HuH-7 (cell line): ENCODE data around the gene CDC14C.
A peak's percentile ranks its signal among the peaks of the same experiment; 100 is the strongest.
"Not testable (repeated sequence)": the region's sequence is repeated elsewhere in the genome, so short reads cannot be mapped to it uniquely, and the experiment has no call there.

Experiments
- DNase-seq: peaks from one replicate; pipeline ENCODE4 v3.0.0; 2011; ENCODE audit warnings: low spot score

Gene CDC14C

DNA sequence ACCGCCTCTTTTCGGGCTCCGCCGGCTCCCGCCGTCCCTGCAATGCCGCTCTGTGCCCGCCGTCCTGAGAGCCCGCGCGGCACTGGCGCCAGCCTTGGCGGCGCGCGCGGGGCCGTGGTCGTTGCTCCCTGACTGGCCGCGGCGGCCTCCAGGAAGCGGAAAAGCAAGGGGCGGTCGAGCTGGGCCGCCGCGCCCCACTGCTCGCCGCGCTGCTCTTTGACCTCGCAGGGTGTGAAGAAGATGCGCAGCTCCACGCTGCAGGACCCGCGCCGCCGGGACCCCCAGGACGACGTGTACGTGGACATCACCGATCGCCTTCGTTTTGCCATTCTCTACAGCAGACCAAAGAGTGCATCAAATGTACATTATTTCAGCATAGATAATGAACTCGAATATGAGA, at the start of gene CDC14C:
CDC14C (plus strand) TSS at position 115 of the 400 bp plus-strand sequence; CDS start at position 241, 126 bp downstream.
- DNase-seq: no peak

GRCh38 chr7:48875045-48875916, 49.1 kb upstream of the CDC14C start:
- DNase-seq: peak; percentile 5

DNA sequence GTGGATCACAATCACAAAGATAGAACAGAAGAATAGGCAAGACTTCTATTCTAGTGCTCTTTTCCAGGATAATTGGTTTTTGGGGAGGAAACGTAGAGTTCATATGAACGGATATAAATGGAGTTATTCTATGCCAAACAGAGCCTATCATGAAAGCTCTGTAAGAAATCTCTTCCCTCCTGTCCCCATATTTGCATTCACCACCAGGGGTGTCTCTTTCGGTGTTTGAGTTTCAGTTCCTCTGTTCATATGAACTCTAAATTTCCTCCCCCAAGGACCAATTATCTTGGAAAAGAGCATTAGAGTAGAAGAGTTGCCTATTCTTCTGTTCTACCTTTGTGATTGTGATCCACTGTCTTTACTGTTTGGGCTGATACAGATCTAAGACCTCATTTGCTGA, 48.3 kb upstream of the CDC14C start:
- DNase-seq: no peak

DNA sequence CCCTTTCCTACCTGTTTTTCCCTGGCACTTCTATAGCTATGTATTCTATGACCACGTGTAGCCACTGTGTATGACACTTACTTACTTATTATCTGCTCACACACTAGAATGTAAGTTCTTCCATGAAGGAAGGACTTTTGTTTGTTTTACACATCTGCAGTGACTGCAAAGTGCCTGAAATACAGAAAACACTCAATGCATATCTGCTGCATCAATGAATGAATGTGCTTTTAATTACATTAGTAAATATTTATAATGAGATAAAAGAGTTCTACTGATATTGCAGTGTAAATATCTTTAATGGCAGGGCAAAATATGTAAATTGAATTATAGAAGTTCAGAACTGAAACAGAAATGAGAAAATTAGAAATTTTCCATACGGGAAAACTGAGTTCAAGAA, 43.5 kb upstream of the CDC14C start:
- DNase-seq: no peak

DNA sequence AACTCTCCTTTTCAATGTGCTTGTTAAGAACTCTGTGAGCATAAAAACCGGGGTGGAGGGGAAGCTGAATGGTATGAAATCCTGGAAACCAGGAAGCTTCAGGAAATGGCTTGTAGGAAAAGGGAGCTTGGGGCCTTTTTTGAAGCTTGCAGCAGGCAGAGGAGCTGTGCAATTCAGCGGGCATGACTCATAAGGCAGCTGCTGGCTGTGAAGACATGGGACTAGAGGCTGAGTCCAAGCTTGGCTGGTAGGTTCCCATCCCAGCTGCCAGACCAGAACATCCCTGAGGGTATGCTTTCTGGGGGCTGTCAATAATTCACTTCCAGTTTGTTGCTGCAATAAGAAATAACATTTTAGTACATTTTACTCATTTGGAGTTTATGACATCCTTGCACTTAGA, 36.8 kb upstream of the CDC14C start:
- DNase-seq: no peak

DNA sequence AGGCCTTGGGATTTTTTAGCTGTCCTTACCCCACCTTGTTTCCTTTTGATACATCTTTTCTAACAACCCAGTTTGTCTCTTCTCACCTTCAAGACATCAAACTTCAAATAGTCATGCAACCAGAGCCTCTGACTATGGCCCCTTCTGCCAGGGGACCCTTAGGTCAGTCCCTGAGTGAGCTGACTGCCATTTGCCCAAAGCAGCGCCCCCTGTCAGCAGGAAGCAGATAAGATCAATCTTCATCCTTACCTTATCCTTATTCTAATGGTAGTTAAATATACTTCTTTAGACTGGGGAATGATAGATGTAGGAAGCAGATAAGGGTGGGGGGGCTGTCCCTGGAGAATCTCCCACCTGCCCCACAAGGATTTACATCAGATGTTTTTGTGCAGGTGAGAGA, 29.8 kb upstream of the CDC14C start:
- no peak for DNase-seq

GRCh38 chr7:48899932-48900331, 24.4 kb upstream of the CDC14C start:
- DNase-seq: no peak

- no peak for DNase-seq
Measured at GRCh38 chr7:48901966-48902365, 22.4 kb upstream of the CDC14C start.

DNA sequence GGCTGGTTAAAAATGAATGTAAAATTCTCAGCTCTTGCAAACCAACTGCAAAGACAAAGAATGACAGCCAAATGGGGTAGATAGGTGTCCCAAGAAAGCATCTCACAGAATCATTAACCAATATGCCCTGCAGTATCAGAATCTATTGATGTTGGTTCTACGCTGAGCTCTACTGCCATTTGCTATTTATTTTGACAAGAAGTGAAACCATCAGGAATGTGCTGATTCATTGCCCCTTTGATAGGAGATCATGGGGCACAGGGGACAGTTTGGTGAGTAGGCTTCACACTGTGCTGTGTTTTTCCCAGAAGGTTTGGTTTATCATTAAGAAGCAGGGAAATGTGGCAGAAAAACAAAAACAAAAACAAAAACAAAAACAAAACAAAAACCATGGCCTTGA, 19.4 kb upstream of the CDC14C start:
- DNase-seq: no peak

DNA sequence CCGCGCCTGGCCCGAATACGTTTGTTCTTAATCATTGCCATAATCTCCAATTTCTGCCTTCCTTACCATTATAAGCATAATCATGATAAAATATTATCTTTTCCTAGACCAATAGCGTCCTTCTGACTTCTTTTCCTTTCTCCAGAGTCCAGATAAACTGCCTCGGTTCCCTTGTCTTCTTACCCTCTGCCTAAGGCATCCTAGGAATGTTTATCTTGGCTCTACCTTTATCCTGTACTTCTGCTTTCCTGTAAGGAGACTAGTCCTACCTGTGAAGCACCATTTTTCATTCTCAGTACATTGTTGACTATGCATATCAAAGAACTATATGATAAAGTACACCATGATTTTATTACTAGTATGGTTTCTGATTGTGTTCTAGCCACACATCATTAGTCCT, 18.7 kb upstream of the CDC14C start:
- not testable (repeated sequence) for DNase-seq

DNA sequence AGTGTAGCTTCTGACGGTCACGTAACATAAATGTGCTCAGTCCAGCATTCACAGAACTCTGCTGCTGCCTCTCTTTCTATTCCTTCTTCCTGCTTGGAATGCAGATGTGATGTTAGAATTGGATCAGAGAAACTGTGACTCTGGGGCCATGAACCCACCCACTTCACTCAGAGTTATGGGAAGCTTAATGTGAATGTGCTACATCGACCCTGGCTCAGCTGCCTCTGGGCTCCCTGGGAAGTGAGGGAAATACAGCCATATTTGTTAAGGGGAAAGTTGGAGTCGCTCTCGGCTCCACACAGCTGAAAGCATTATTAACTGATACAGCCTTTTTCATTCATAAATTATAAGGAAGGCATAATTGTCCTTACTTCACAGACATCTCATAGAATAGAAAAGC, 14.5 kb upstream of the CDC14C start:
- DNase-seq: not testable (repeated sequence)

GRCh38 chr7:48931481-48931880, 7.1 kb downstream of the CDC14C start:
- no peak for DNase-seq

DNA sequence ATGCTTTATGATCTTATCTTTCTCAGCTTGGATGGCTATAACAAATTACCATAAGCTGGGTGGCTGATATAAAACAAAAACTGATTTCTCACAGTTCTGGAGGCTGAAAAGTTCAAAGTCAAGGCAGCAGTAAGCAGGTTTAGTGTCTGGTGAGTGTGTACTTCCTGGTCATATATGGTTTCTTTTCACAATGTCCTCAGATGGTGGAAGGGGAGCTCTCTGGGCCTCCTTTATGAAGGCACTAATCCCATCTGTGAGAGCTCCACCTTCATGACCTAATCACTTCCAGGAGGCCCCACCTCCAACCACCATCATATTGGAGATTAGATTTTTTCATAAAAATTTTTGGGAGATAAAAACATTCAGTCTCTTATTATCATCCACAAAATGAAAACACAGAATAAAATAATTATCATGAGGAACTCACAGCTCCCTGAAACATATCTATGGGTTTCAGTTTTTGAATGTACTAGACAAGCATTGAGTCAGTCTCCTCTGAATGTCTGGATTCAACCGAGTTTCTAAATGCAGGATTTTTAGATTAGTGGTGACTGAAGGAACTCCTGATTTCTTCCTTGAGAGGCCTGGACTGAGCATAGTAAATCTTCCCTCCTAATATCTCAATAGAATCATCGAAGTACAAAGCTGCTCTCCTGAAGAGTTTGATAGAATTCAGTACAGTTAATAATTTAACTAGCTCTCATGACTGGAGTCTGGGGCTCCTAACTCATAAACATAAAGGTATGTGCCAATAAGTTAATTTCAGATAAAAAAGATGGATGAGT, 8.0 kb downstream of the CDC14C start:
- no peak for DNase-seq

GRCh38 chr7:48933549-48934085, 9.3 kb downstream of the CDC14C start:
- no peak for DNase-seq

DNA sequence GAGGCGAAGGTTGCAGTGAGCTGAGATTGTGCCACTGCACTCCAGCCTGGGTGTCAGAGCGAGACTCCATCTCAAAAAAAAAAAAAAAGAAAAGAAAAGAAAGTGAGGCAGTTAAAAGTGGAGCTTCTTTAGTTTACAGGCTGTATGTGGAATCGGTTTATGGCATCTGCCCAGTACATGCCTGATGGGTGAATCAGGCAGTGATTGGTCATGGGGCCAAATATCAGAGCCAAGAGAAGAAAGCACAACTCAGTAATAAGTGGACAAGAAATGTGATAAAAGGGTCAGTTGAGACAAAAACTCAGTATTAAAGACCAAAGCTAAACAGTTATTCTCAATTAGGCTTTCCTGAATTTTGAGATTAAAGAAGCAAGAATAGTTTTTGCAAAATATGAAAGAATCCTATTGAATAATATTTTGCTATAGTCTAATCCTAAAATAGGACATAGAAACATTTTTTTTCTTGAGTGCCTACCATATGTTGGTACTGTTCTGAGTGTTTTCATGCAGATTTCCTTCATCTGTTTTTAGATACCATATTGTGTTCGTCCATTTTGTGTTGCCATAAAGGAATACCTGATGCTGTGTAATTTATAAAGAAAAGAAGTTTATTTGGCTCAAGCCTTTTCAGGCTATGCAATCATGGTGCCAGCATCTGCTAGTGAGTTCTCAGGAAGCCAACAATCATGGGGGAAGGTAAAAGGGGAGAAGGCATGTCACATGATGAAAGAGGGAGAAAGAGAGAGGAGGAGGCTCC, 14.4 kb downstream of the CDC14C start:
- DNase-seq: no peak

DNA sequence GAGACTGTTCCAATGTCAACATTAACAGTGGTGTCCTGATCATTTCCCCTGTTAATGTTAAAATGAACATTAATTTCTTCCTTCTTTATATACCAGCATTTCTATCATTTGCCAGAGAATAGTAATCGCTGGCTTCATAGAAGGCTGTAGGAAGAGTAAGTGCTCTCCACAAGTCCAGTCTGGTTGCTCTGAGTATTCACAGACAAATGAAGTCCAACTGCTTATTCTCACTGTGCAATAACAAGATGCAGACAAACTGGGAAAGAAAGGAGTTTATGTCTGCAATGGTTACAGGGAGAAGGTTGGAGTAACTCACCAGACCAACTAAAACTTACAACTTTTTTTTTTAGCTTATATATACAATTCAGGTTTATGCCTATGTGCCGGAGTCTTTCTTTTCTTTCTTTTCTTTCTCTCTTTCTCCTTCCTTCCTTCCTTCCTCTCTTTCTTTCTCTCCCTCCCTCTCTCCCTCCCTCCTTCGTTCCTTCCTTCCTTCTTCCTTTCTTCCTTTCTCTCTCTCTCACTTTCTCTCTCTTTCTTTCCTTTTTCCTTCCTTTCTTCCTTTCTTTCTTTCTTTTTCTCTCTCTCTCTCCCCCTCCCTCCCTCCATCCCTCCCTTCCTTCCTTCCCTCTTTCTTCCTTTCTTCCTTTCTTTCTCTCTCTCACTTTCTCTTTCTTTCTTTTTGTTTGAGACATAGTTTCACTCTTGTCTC, 19.1 kb downstream of the CDC14C start:
- DNase-seq: no peak

- no peak for DNase-seq
Measured at GRCh38 chr7:48955916-48956315, 31.6 kb downstream of the CDC14C start.

DNA sequence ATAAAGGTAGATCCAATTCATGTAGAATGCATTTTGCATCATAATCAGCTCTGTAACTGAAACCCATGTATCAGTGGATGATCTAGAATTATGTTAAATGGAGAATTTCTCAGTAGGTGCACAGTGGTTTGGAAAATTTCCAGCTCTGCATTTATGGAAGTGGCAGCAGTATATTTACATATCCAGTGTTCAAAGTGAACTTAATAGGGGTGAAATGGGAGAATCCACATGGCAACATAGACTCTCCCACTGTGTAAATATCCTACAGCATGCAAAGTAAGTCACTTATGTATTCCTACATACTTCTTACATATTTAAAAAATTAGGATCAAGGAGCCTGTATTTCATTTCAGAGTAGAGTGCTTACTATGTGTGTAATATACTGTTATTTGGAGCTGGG, 35.3 kb downstream of the CDC14C start:
- DNase-seq: no peak

GRCh38 chr7:48962821-48963505, 38.6 kb downstream of the CDC14C start:
- DNase-seq: no peak

DNA sequence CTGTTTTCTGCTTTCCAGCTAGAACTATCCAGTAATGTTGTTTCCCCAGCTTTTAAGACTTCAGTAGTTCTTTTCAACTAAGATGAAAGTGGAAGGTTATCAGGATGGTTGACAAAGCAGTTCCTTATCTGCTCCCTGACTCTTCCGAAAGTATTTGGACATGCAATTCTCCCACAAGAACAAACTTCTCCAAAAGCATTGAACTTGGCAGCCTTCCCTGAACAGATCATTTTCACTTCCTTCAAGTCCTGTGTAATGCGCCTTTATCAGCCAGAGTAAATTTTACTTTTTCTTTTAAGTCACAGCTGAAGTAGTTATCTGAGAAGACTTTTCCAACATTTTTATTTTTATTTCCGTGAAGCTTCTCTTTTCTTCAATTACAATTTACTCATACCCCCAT, 39.7 kb downstream of the CDC14C start:
- DNase-seq: no peak

GRCh38 chr7:48971173-48971572, 46.8 kb downstream of the CDC14C start:
- no peak for DNase-seq
